ENCODE results near the gene MAPK6. TPM values are rescaled to one million over a fixed set of nuclear protein-coding genes. Genes with fewer than 3 reads are reported as not detected.

Gene MAPK6
- total RNA-seq, 1 experiment from 2014 or later, result 56.4 TPM

GRCh38 chr15:52056001-52056400 is 37.0 kb downstream of the MAPK6 start:
- H3K36me3 ChIP-seq (ENCODE audit: insufficient read depth, low read length, poor library complexity, severe bottlenecking), result peaks cover 75% of the 10 kb centered on the region
- CTCF ChIA-PET, result interaction anchor here (0.6 kb wide), 1 partner anchor 153 kb away, joined by 3 read pairs; no protein-coding TSS in a partner anchor

GRCh38 chr15:52056496-52056895 is 37.5 kb downstream of the MAPK6 start:
- CTCF ChIA-PET, result no interaction called here
- no TSS peak for BruUV-seq (replicated peaks)

More at GRCh38 chr15:52056001-52056400, 37.0 kb downstream of the MAPK6 start:
- TF ChIP-seq CTCF (conservative IDR thresholded peaks at IDR 0.05; ENCODE audit: low read depth, low read length) (no peak), EZH2 (IDR thresholded peaks at IDR 0.05; ENCODE audit: borderline replicate concordance, low read depth, low read length, poor library complexity, severe bottlenecking) (no peak)
- no peak overlapping the region for H3K27ac ChIP-seq (ENCODE audit: low read depth, low read length, poor library complexity, severe bottlenecking)
- DNase-seq (ENCODE audit: low spot score), result no peak
- intact Hi-C loops (cut with micrococcal nuclease; ENCODE audit: unreplicated experiment), result no loop called here
- no peaks in the 10 kb centered on the region for H3K9me3 ChIP-seq (ENCODE audit: low read depth, low read length, poor library complexity, severe bottlenecking)
- H3K4me3 ChIP-seq (ENCODE audit: low read depth, low read length, poor library complexity, severe bottlenecking), result no peak overlapping the region
- POLR2A ChIA-PET (ENCODE audit: low non-redundant PET), result no interaction called here
- H3K4me1 ChIP-seq (ENCODE audit: insufficient read depth, low read length, poor library complexity, severe bottlenecking), result no peaks in the 10 kb centered on the region
- H3K27me3 ChIP-seq (replicated peaks; ENCODE audit: insufficient read depth, low read depth, low read length, poor library complexity), result no peaks in the 10 kb centered on the region
- BruUV-seq (replicated peaks), result no TSS peak

GRCh38 chr15:52057996-52058395 is 39.0 kb downstream of the MAPK6 start:
- Histone ChIP-seq H3K27ac (ENCODE audit: low read depth, low read length, poor library complexity, severe bottlenecking) (no peak overlapping the region), H3K9me3 (ENCODE audit: low read depth, low read length, poor library complexity, severe bottlenecking) (no peaks in the 10 kb centered on the region)
- CTCF ChIA-PET, result no interaction called here

More at GRCh38 chr15:52056496-52056895, 37.5 kb downstream of the MAPK6 start:
- DNase-seq (ENCODE audit: low spot score), result no peak
- H3K27ac ChIP-seq (ENCODE audit: low read depth, low read length, poor library complexity, severe bottlenecking), result no peak overlapping the region
- POLR2A ChIA-PET (ENCODE audit: low non-redundant PET), result no interaction called here
- no peak overlapping the region for H3K4me3 ChIP-seq (ENCODE audit: low read depth, low read length, poor library complexity, severe bottlenecking)
- TF ChIP-seq EZH2 (IDR thresholded peaks at IDR 0.05; ENCODE audit: borderline replicate concordance, low read depth, low read length, poor library complexity, severe bottlenecking) (no peak), CTCF (conservative IDR thresholded peaks at IDR 0.05; ENCODE audit: low read depth, low read length) (no peak)
- H3K36me3 ChIP-seq (ENCODE audit: insufficient read depth, low read length, poor library complexity, severe bottlenecking), result peaks cover 77% of the 10 kb centered on the region
- H3K9me3 ChIP-seq (ENCODE audit: low read depth, low read length, poor library complexity, severe bottlenecking), result no peaks in the 10 kb centered on the region
- intact Hi-C loops (cut with micrococcal nuclease; ENCODE audit: unreplicated experiment), result no loop called here
- no peaks in the 10 kb centered on the region for H3K27me3 ChIP-seq (replicated peaks; ENCODE audit: insufficient read depth, low read depth, low read length, poor library complexity)
- H3K4me1 ChIP-seq (ENCODE audit: insufficient read depth, low read length, poor library complexity, severe bottlenecking), result no peaks in the 10 kb centered on the region

More at GRCh38 chr15:52057996-52058395, 39.0 kb downstream of the MAPK6 start:
- Histone ChIP-seq H3K4me1 (ENCODE audit: insufficient read depth, low read length, poor library complexity, severe bottlenecking) (no peaks in the 10 kb centered on the region), H3K27me3 (replicated peaks; ENCODE audit: insufficient read depth, low read depth, low read length, poor library complexity) (no peaks in the 10 kb centered on the region), H3K36me3 (ENCODE audit: insufficient read depth, low read length, poor library complexity, severe bottlenecking) (peaks cover 79% of the 10 kb centered on the region), H3K4me3 (ENCODE audit: low read depth, low read length, poor library complexity, severe bottlenecking) (no peak overlapping the region)
- TSS peak; percentile 20 for BruUV-seq (replicated peaks)
- POLR2A ChIA-PET (ENCODE audit: low non-redundant PET), result no interaction called here
- DNase-seq (ENCODE audit: low spot score), result no peak
- TF ChIP-seq EZH2 (IDR thresholded peaks at IDR 0.05; ENCODE audit: borderline replicate concordance, low read depth, low read length, poor library complexity, severe bottlenecking) (no peak), CTCF (conservative IDR thresholded peaks at IDR 0.05; ENCODE audit: low read depth, low read length) (no peak)
- intact Hi-C loops (cut with micrococcal nuclease; ENCODE audit: unreplicated experiment), result no loop called here
